DND-41 (cell line): Measurements from ENCODE around the gene MCOLN1.

Source experiments
- ATAC-seq: fragments of 200-7000 bp; cut with Tn5 transposase; 3 replicates; pipeline ENCODE4 v1.9.1; 2021; ENCODE audit warnings: low read depth; ENCODE audit not compliant: insufficient read depth
- DNase-seq: peaks from one replicate; pipeline ENCODE4 v3.0.0-alpha.2; 2020
- H2AFZ ChIP-seq: 2 replicates; pipeline ENCODE4 v1.6.0; 2012; ENCODE audit warnings: low read depth, low read length
- H3K27ac ChIP-seq: 2 replicates; pipeline ENCODE4 v1.5.1; 2012; ENCODE audit warnings: low read length, inconsistent platforms
- H3K27me3 ChIP-seq: fragments of 200-600 bp; sonication (generic); 2 replicates; pipeline ENCODE4 v1.6.0; 2012; ENCODE audit warnings: low read length, mild to moderate bottlenecking, inconsistent platforms; ENCODE audit not compliant: insufficient read depth, poor library complexity
- H3K36me3 ChIP-seq: 2 replicates; pipeline ENCODE4 v1.5.1; 2012; ENCODE audit warnings: low read length, inconsistent platforms; ENCODE audit not compliant: insufficient read depth
- H3K4me1 ChIP-seq: 2 replicates; pipeline ENCODE4 v1.5.1; 2012; ENCODE audit warnings: mild to moderate bottlenecking, low read length; ENCODE audit not compliant: insufficient read depth
- H3K4me2 ChIP-seq: 2 replicates; pipeline ENCODE4 v1.6.0; 2012; ENCODE audit warnings: mild to moderate bottlenecking, moderate library complexity, low read length, inconsistent platforms; ENCODE audit not compliant: insufficient read depth
- H3K4me3 ChIP-seq, 2 experiments: fragments of 200-600 bp in 1 of 2; shearing (Covaris generic) in 1 of 2; 2 replicates each; pipeline ENCODE4 v1.5.1; 2012 to 2016; ENCODE audit warnings: inconsistent platforms in 2 of 2, low read length in 2 of 2, mild to moderate bottlenecking in 2 of 2, low read depth in 1 of 2, moderate library complexity in 1 of 2
- H3K79me2 ChIP-seq: 2 replicates; pipeline ENCODE4 v1.6.0; 2012; ENCODE audit warnings: low read length, inconsistent platforms; ENCODE audit not compliant: insufficient read depth
- H3K9ac ChIP-seq: 2 replicates; pipeline ENCODE4 v1.6.0; 2012; ENCODE audit warnings: low read depth, mild to moderate bottlenecking, inconsistent platforms, low read length, moderate library complexity
- H3K9me3 ChIP-seq: 2 replicates; pipeline ENCODE4 v1.5.1; 2012; ENCODE audit warnings: low read length, moderate library complexity, mild to moderate bottlenecking, inconsistent platforms; ENCODE audit not compliant: insufficient read depth, severe bottlenecking
- H4K20me1 ChIP-seq: 2 replicates; pipeline ENCODE4 v1.6.0; 2012; ENCODE audit warnings: low read length; ENCODE audit not compliant: insufficient read depth
- CTCF ChIP-seq: IDR thresholded peaks from 2 replicates; pipeline ENCODE4 v1.5.1; 2012; ENCODE audit warnings: borderline replicate concordance, low read length, moderate library complexity, mild to moderate bottlenecking; ENCODE audit not compliant: poor library complexity, severe bottlenecking; ENCODE audit errors: extremely low read depth
- EZH2 ChIP-seq: IDR thresholded peaks from 3 replicates; pipeline ENCODE4 v1.6.1; 2012; ENCODE audit warnings: borderline replicate concordance, low read depth, mild to moderate bottlenecking, moderate library complexity, low read length, inconsistent platforms; ENCODE audit not compliant: severe bottlenecking

The MCOLN1 gene

GRCh38 chr19:7527516-7528191 lies 5.2 kb downstream of the MCOLN1 start:
- no peaks in the 10 kb centered on the region for H3K27me3 ChIP-seq
- peaks cover 15% of the 10 kb centered on the region for H3K4me1 ChIP-seq
- H3K9me3 ChIP-seq: no peaks in the 10 kb centered on the region
- H3K79me2 ChIP-seq: peaks cover 17% of the 10 kb centered on the region
- no peak overlapping the region for H3K27ac ChIP-seq
- TF ChIP-seq CTCF: no peak
- no peak for TF ChIP-seq EZH2
- H3K9ac ChIP-seq: no peak overlapping the region
- peaks cover 53% of the 10 kb centered on the region for H3K36me3 ChIP-seq
- no peaks in the 10 kb centered on the region; the same call in 1 of the 2 replicates for H4K20me1 ChIP-seq
- DNase-seq: no peak
- no peak overlapping the region for H3K4me3 ChIP-seq
- no peak overlapping the region for H3K4me2 ChIP-seq
- no peak for ATAC-seq
- H2AFZ ChIP-seq: no peak overlapping the region

DNA sequence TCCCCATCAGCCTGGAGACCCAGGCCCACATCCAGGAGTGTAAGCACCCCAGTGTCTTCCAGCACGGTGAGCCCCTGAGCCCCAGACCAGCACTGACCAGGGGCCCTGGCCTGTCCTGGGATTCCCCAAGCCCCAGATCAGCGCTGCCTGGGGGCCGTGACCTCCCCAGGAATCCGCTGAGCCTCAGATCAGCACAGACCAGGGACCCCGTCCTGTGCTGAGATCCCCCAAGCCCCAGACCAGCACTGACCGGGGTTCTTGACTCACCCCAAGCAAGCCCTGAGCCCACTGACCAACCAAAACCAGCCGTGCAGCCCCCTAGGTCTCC lies 5.7 kb downstream of the MCOLN1 start:
- ATAC-seq: no peak
- Histone ChIP-seq H3K4me1 (peaks cover 15% of the 10 kb centered on the region), H3K36me3 (peaks cover 58% of the 10 kb centered on the region)

DNA sequence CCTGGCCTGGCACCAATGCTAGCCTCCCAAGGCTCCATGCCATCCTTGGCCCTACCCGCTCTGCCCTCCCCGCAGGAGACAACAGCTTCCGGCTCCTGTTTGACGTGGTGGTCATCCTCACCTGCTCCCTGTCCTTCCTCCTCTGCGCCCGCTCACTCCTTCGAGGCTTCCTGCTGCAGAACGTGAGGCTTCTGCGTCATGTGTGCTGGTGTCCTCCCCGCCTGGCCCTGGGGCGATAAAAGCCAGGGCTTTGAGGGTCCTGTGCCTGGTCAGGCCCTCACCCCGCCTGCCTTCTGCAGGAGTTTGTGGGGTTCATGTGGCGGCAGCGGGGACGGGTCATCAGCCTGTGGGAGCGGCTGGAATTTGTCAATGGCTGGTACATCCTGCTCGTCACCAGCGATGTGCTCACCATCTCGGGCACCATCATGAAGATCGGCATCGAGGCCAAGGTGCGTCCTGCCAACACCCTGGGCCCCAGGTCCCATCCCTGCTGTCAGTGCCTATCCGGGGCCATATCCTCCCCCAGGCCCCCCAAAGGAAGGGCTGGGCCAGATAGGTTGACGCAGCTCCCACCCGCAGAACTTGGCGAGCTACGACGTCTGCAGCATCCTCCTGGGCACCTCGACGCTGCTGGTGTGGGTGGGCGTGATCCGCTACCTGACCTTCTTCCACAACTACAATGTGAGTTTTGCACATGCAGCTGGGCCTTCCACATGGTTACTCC lies 6.3 kb downstream of the MCOLN1 start:
- ATAC-seq (no peak), DNase-seq (no peak)
- TF ChIP-seq EZH2 (no peak), CTCF (no peak)
- peaks cover 58% of the 10 kb centered on the region for H3K36me3 ChIP-seq
- no peak overlapping the region for H2AFZ ChIP-seq
- H3K79me2 ChIP-seq: peaks cover 6% of the 10 kb centered on the region
- no peaks in the 10 kb centered on the region for H3K27me3 ChIP-seq
- no peaks in the 10 kb centered on the region for H3K9me3 ChIP-seq
- no peak overlapping the region for H3K4me3 ChIP-seq
- no peaks in the 10 kb centered on the region for H4K20me1 ChIP-seq
- no peak overlapping the region for H3K4me2 ChIP-seq
- H3K4me1 ChIP-seq: peaks cover 15% of the 10 kb centered on the region
- no peak overlapping the region for H3K27ac ChIP-seq
- no peak overlapping the region for H3K9ac ChIP-seq

More for the DNA sequence above, 5.7 kb downstream of the MCOLN1 start:
- Histone ChIP-seq H3K4me3 (no peak overlapping the region), H3K27ac (no peak overlapping the region), H3K9me3 (no peaks in the 10 kb centered on the region), H3K79me2 (peaks cover 12% of the 10 kb centered on the region), H2AFZ (no peak overlapping the region), H4K20me1 (no peaks in the 10 kb centered on the region; the same call in 1 of the 2 replicates), H3K27me3 (no peaks in the 10 kb centered on the region), H3K9ac (no peak overlapping the region), H3K4me2 (no peak overlapping the region)
- TF ChIP-seq EZH2: no peak
- TF ChIP-seq CTCF: no peak
- no peak for DNase-seq
